HCT116 (cell line): ENCODE data around the gene DEPDC5. TPM values are rescaled to one million over a fixed set of nuclear protein-coding genes. Genes with fewer than 3 reads are reported as not detected.
"Not testable (repeated sequence)": the region's sequence is repeated elsewhere in the genome, so short reads cannot be mapped to it uniquely, and the experiment has no call there.

Experiments used
- ATAC-seq: fragments of 200-7000 bp; cut with Tn5 transposase; 2 replicates; pipeline ENCODE4 v1.9.1; 2020; ENCODE audit warnings: mild to moderate bottlenecking, moderate library complexity
- BruUV-seq: library from RNA; stranded (reverse); fragments of 400-500 nt; replicated peaks from 2 replicates; lab custom pipeline; 2021; lab: Mats Ljungman, UMichigan
- CTCF ChIA-PET: fragments of 300-600 bp; sonication (Branson Sonifier 250); formaldehyde crosslinking; loops from one replicate; lab custom pipeline; 2021; ENCODE audit warnings: antibody characterized with exemption; lab: Charles Lee
- POLR2A ChIA-PET: fragments of 300-600, 350-600 bp; sonication (Branson Sonifier 250); formaldehyde crosslinking; loops from one replicate; lab custom pipeline; 2021; ENCODE audit warnings: antibody characterized with exemption; lab: Charles Lee
- RAD21 ChIA-PET, 2 experiments: fragments of 300-600 bp; sonication (Branson Sonifier 250); formaldehyde crosslinking; loops; one replicate each; lab custom pipeline; 2023; ENCODE audit warnings: low total read pairs in 2 of 2; ENCODE audit not compliant: uncharacterized antibody in 2 of 2, unreplicated experiment in 2 of 2, low non-redundant PET in 1 of 2; lab: Charles Lee
- DNase-seq: peaks from one replicate; pipeline ENCODE4 v3.0.0-alpha.2; 2010; ENCODE audit warnings: low read depth, low spot score
- H2AFZ ChIP-seq: fragments of 200-600 bp; shearing (Covaris generic), sonication (generic); 2 replicates; pipeline ENCODE4 v1.6.1; 2017; ENCODE audit warnings: low read depth, mixed run types, mixed read lengths, antibody characterized with exemption, low read length; ENCODE audit not compliant: poor library complexity, severe bottlenecking
- H3K27ac ChIP-seq: 2 replicates; pipeline ENCODE4 v1.5.1; 2012; ENCODE audit warnings: low read depth, low read length
- H3K27me3 ChIP-seq: fragments of 200-600 bp; sonication (generic); 2 replicates; pipeline ENCODE4 v1.6.1; 2016; ENCODE audit warnings: mixed run types, low read length, mixed read lengths; ENCODE audit not compliant: insufficient read depth
- H3K36me3 ChIP-seq, 2 experiments: fragments of 200-500 bp in 1 of 2; fragments of 200-600 bp in 1 of 2; sonication (Bioruptor generic) in 1 of 2; sonication (generic) in 1 of 2; 2 replicates each; pipeline versions ENCODE4 v1.5.1 to v1.6.1; 2014 to 2016; ENCODE audit warnings: low read length in 2 of 2, inconsistent platforms in 1 of 2, mixed read lengths in 1 of 2, mixed run types in 1 of 2; ENCODE audit not compliant: insufficient read depth in 2 of 2, control insufficient read depth in 1 of 2
- H3K4me1 ChIP-seq, 2 experiments: fragments of 200-600 bp in 1 of 2; sonication (generic) in 1 of 2; 2 replicates each; pipeline versions ENCODE4 v1.5.1 to v1.6.1; 2012 to 2017; ENCODE audit warnings: low read length in 2 of 2, inconsistent platforms in 1 of 2, mild to moderate bottlenecking in 1 of 2, mixed read lengths in 1 of 2, mixed run types in 1 of 2, moderate library complexity in 1 of 2; ENCODE audit not compliant: insufficient read depth in 2 of 2, control insufficient read depth in 1 of 2
- H3K4me2 ChIP-seq: fragments of 200-600 bp; sonication (generic); 2 replicates; pipeline ENCODE4 v1.6.1; 2017; ENCODE audit warnings: mixed run types, low read length, mixed read lengths
- H3K4me3 ChIP-seq, 2 experiments: fragments of 200-600 bp in 1 of 2; sonication (generic) in 1 of 2; replicated peaks in 1 of 2; 2 replicates each; pipeline ENCODE4 v1.5.1; 2011 to 2016; ENCODE audit warnings: low read length in 2 of 2, control low read depth in 1 of 2, low read depth in 1 of 2, mild to moderate bottlenecking in 1 of 2, mixed read lengths in 1 of 2, mixed run types in 1 of 2
- H3K79me2 ChIP-seq: fragments of 200-600 bp; sonication (generic); 2 replicates; pipeline ENCODE4 v1.6.1; 2017; ENCODE audit warnings: mild to moderate bottlenecking, mixed run types, low read length, moderate library complexity, mixed read lengths; ENCODE audit not compliant: insufficient read depth
- H3K9ac ChIP-seq: fragments of 200-600 bp; sonication (generic); 2 replicates; pipeline ENCODE4 v1.6.1; 2016; ENCODE audit warnings: low read length, mixed read lengths
- H3K9me2 ChIP-seq: fragments of 200-600 bp; sonication (generic), shearing (Covaris generic); 2 replicates; pipeline ENCODE4 v1.6.1; 2017; ENCODE audit warnings: mixed run types, mild to moderate bottlenecking, moderate library complexity; ENCODE audit not compliant: insufficient read depth
- H3K9me3 ChIP-seq, 2 experiments: fragments of 200-500 bp in 1 of 2; fragments of 200-600 bp in 1 of 2; sonication (Bioruptor generic) in 1 of 2; sonication (generic) in 1 of 2; 2 replicates each; pipeline ENCODE4 v1.6.1; 2014 to 2017; ENCODE audit warnings: low read length in 2 of 2, mixed read lengths in 2 of 2, inconsistent platforms in 1 of 2, low read depth in 1 of 2, mild to moderate bottlenecking in 1 of 2, mixed run types in 1 of 2, moderate library complexity in 1 of 2; ENCODE audit not compliant: control insufficient read depth in 1 of 2, insufficient read depth in 1 of 2
- H4K20me1 ChIP-seq: fragments of 200-600 bp; sonication (generic), shearing (Covaris generic); 2 replicates; pipeline ENCODE4 v1.6.1; 2017; ENCODE audit warnings: mixed run types, mild to moderate bottlenecking, moderate library complexity; ENCODE audit not compliant: insufficient read depth
- CBX3 ChIP-seq: IDR thresholded peaks from 2 replicates; pipeline ENCODE4 v1.6.1; 2012; ENCODE audit warnings: low read depth
- CEBPB ChIP-seq: IDR thresholded peaks from 2 replicates; pipeline ENCODE4 v1.6.1; 2012; ENCODE audit warnings: low read depth
- EGR1 ChIP-seq: IDR thresholded peaks from 2 replicates; pipeline ENCODE4 v1.6.1; 2012; ENCODE audit warnings: low read depth
- ELF1 ChIP-seq: IDR thresholded peaks from 2 replicates; pipeline ENCODE4 v1.6.1; 2012; ENCODE audit warnings: low read depth, borderline replicate concordance
- EZH2 ChIP-seq: fragments of 200-600 bp; sonication (generic); IDR thresholded peaks from 2 replicates; pipeline ENCODE4 v1.6.1; 2017; ENCODE audit warnings: antibody characterized with exemption, mixed run types
- EZH2phosphoT487 ChIP-seq: fragments of 200-600 bp; IDR thresholded peaks from 2 replicates; pipeline ENCODE4 v1.6.1; 2018; ENCODE audit warnings: antibody characterized with exemption, borderline replicate concordance
- FOSL1 ChIP-seq: IDR thresholded peaks from 2 replicates; pipeline ENCODE4 v1.6.1; 2012; ENCODE audit warnings: low read depth
- JUND ChIP-seq: IDR thresholded peaks from 2 replicates; pipeline ENCODE4 v1.6.1; 2012
- POLR2A ChIP-seq: IDR thresholded peaks from 2 replicates; pipeline ENCODE4 v1.7.0; 2011; ENCODE audit warnings: borderline replicate concordance; ENCODE audit not compliant: insufficient read depth, insufficient read length; ENCODE audit errors: extremely low read depth
- SP1 ChIP-seq: IDR thresholded peaks from 2 replicates; pipeline ENCODE4 v1.6.1; 2012; ENCODE audit warnings: low read depth
- intact Hi-C: fragments of 100-400 bp; cut with micrococcal nuclease; formaldehyde crosslinking; loops from 2 replicates; pipeline ENCODE4 v1.10.0; 2022
- total RNA-seq: library from RNA; stranded (reverse); gene quantifications from one replicate; pipeline ENCODE4 v1.2.1, GENCODE V29; 2021; ENCODE audit not compliant: unreplicated experiment
- TF ChIP-seq, protein P1 (sequence below): IDR thresholded peaks from 2 replicates; pipeline ENCODE4 v1.6.1; 2012

Gene DEPDC5
- total RNA-seq, 1 experiment from 2014 or later: 35.0 TPM

DNA sequence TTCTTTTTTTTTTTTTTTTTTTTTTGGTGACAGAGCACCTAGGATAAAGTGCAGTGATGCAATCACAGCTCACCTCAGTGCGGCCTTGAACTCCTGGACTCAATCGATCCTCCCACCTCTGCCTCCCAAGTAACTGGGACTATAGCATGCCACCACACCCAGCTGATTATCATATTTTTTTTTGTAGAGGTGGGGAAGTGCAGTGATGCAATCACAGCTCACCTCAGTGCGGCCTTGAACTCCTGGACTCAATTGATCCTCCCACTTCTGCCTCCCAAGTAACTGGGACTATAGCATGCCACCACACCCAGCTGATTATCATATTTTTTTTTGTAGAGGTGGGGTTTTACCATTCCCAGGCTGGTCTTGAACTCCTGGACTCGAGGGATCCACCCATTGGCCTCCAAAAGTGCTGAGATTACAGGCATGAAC, 61.6 kb downstream of the DEPDC5 start:
- peaks cover 22 to 43% of the 10 kb centered on the region in 2 experiments for H3K36me3 ChIP-seq
- H3K9ac ChIP-seq, intact Hi-C loops: not testable (repeated sequence)

DNA sequence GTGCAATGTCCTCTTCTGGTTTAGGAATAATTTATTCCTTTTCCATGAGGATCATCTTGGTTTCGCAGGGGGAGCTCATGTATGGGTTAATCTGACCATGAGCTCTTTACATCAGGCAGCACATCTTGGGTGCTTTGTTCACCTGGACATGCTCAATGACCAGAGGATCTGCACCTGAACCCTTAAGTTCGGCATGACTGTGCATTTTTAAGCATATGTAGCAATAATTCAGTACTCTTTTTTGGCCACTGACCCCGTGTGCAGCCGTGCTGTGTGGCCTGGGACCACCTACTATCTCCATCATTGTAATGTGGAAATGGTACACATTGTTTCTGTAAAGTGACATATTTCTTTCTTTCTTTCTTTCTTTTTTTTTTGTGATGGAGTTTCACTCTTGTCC, 62.9 kb downstream of the DEPDC5 start:
- Histone ChIP-seq H3K4me3 (no peak overlapping the region), H3K9me3 (no peaks in the 10 kb centered on the region), H3K79me2 (no peaks in the 10 kb centered on the region), H3K36me3 (peaks cover 34 to 47% of the 10 kb centered on the region in 2 experiments), H3K27ac (no peak overlapping the region), H2AFZ (no peak overlapping the region), H3K9me2 (no peaks in the 10 kb centered on the region), H3K4me1 (no peaks in the 10 kb centered on the region), H3K27me3 (no peaks in the 10 kb centered on the region), H3K9ac (no peak overlapping the region), H4K20me1 (no peaks in the 10 kb centered on the region), H3K4me2 (no peak overlapping the region)
- DNase-seq: no peak
- ChIA-PET CTCF (no interaction called here), RAD21 (no interaction called here), POLR2A (no interaction called here)
- TF ChIP-seq EGR1 (no peak), SP1 (no peak), FOSL1 (no peak), POLR2A (no peak), CEBPB (no peak), EZH2 (no peak), JUND (no peak), EZH2phosphoT487 (no peak), ELF1 (no peak), CBX3 (no peak)
- TF ChIP-seq, protein P1, sequence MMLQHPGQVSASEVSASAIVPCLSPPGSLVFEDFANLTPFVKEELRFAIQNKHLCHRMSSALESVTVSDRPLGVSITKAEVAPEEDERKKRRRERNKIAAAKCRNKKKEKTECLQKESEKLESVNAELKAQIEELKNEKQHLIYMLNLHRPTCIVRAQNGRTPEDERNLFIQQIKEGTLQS: no peak
- no peak for ATAC-seq
- BruUV-seq: no TSS peak
- intact Hi-C loops: no loop called here

More for the DNA sequence above, 61.6 kb downstream of the DEPDC5 start:
- ATAC-seq, H2AFZ ChIP-seq, H3K4me1 ChIP-seq, H3K9me2 ChIP-seq, BruUV-seq, H3K27me3 ChIP-seq, H3K4me3 ChIP-seq, DNase-seq, H4K20me1 ChIP-seq, RAD21 ChIA-PET, CTCF ChIA-PET, H3K4me2 ChIP-seq, H3K9me3 ChIP-seq, H3K79me2 ChIP-seq, H3K27ac ChIP-seq: not testable (repeated sequence)
- POLR2A ChIA-PET: interaction anchor here (0.7 kb wide), 1 partner anchor 564 kb away, joined by 3 read pairs; no protein-coding TSS in a partner anchor
